GM18505 (cell line): ENCODE measurements around the gene TELO2.
"Not testable (repeated sequence)": the region's sequence is repeated elsewhere in the genome, so short reads cannot be mapped to it uniquely, and the experiment has no call there.

Experiments
- ATAC-seq: cut with Tn5 transposase; IDR thresholded peaks from one replicate; pipeline ENCODE4 v1.9.1; 2021; ENCODE audit not compliant: unreplicated experiment
- POLR2A ChIP-seq: IDR thresholded peaks from 4 replicates; pipeline ENCODE4 v1.6.1; 2011; ENCODE audit warnings: borderline replicate concordance; ENCODE audit not compliant: insufficient read depth, insufficient read length; ENCODE audit errors: extremely low read depth

Gene TELO2

GRCh38 chr16:1474796-1475551 is 18.2 kb upstream of the TELO2 start, which contains the start of gene CLCN7:
CLCN7 (minus strand) TSS chr16:1475028; CDS start chr16:1474974, 54 bp downstream.
- peak; percentile 82 for ATAC-seq
- TF ChIP-seq POLR2A = peak; percentile 93

GRCh38 chr16:1475552-1476114 is 17.5 kb upstream of the TELO2 start:
- no peak for ATAC-seq
- TF ChIP-seq POLR2A = no peak

- ATAC-seq = no peak
- TF ChIP-seq POLR2A = no peak
Measured at GRCh38 chr16:1477033-1477432, 16.1 kb upstream of the TELO2 start.

- ATAC-seq = not testable (repeated sequence)
Measured at GRCh38 chr16:1478937-1479336, 14.2 kb upstream of the TELO2 start.

- ATAC-seq = no peak
Measured at GRCh38 chr16:1481906-1482835, 11.0 kb upstream of the TELO2 start.

GRCh38 chr16:1485847-1486496 is 7.2 kb upstream of the TELO2 start:
- no peak for ATAC-seq
- TF ChIP-seq POLR2A = no peak

More at GRCh38 chr16:1481906-1482835, 11.0 kb upstream of the TELO2 start:
- no peak for TF ChIP-seq POLR2A

GRCh38 chr16:1486551-1487390 is 6.4 kb upstream of the TELO2 start:
- no peak for TF ChIP-seq POLR2A

GRCh38 chr16:1487395-1488053 is 5.6 kb upstream of the TELO2 start:
- TF ChIP-seq POLR2A = no peak
- ATAC-seq = no peak

More at GRCh38 chr16:1486551-1487390, 6.4 kb upstream of the TELO2 start:
- no peak for ATAC-seq

GRCh38 chr16:1488054-1488601 is 5.0 kb upstream of the TELO2 start:
- TF ChIP-seq POLR2A = no peak
- ATAC-seq = no peak

GRCh38 chr16:1488619-1489018 is 4.5 kb upstream of the TELO2 start, which contains the start of gene PTX4:
PTX4 (minus strand) TSS chr16:1488944; CDS start chr16:1488909, 35 bp downstream.
- no peak for ATAC-seq
- TF ChIP-seq POLR2A = no peak

GRCh38 chr16:1489077-1489476 is 4.1 kb upstream of the TELO2 start:
- no peak for TF ChIP-seq POLR2A
- no peak for ATAC-seq
